Measurements from ENCODE around the gene DAGLA. TPM values are rescaled to one million over a fixed set of nuclear protein-coding genes. Genes with fewer than 3 reads are reported as not detected.

The DAGLA gene
- total RNA-seq, 4 donors from 2014 or later = 1.1 to 5.4 (median 3.0) TPM

DNA sequence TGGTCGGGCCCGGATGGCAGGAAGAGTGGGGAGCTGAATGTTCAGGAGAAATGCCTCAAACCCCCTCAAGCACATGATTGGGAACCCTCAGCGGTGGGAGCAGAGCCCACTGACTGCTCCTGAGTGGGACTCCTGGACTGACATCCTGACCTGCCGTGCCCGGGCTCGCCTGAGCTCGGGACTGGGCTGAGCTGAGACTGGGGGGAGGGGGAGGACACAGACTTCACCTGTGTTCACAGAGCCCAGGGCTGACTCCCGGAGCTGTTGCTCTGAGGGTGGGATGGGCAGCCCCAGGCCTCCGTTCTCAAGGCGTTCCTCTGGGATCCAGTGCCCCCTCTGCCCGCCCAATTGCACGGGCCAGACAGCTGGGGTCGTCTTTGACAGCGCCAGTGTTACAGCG lies 24.6 kb downstream of the DAGLA start:
- peak overlapping the region in 1 of 4 donors; percentile 29 for H3K27ac ChIP-seq
- no peaks in the 10 kb centered on the region for H3K27me3 ChIP-seq
- TF ChIP-seq EP300 (IDR thresholded peaks at IDR 0.05) (no peak), POLR2A (IDR thresholded peaks at IDR 0.05) (no peak)
- TF ChIP-seq, protein P1, sequence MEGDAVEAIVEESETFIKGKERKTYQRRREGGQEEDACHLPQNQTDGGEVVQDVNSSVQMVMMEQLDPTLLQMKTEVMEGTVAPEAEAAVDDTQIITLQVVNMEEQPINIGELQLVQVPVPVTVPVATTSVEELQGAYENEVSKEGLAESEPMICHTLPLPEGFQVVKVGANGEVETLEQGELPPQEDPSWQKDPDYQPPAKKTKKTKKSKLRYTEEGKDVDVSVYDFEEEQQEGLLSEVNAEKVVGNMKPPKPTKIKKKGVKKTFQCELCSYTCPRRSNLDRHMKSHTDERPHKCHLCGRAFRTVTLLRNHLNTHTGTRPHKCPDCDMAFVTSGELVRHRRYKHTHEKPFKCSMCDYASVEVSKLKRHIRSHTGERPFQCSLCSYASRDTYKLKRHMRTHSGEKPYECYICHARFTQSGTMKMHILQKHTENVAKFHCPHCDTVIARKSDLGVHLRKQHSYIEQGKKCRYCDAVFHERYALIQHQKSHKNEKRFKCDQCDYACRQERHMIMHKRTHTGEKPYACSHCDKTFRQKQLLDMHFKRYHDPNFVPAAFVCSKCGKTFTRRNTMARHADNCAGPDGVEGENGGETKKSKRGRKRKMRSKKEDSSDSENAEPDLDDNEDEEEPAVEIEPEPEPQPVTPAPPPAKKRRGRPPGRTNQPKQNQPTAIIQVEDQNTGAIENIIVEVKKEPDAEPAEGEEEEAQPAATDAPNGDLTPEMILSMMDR (IDR thresholded peaks at IDR 0.05) = no peak
- WGBS, 2 donors = 83 to 91% methylated on average over 10 to 15 of the region's 15 CpGs
- H3K4me3 ChIP-seq = no peak overlapping the region
- peaks cover 0 to 18% (median 17%) of the 10 kb centered on the region in 4 donors for H3K4me1 ChIP-seq
- H3K9me3 ChIP-seq = no peaks in the 10 kb centered on the region
- no peak for DNase-seq (ENCODE audit: low spot score in 2 of 2)
- no peaks in the 10 kb centered on the region for H3K36me3 ChIP-seq

DNA sequence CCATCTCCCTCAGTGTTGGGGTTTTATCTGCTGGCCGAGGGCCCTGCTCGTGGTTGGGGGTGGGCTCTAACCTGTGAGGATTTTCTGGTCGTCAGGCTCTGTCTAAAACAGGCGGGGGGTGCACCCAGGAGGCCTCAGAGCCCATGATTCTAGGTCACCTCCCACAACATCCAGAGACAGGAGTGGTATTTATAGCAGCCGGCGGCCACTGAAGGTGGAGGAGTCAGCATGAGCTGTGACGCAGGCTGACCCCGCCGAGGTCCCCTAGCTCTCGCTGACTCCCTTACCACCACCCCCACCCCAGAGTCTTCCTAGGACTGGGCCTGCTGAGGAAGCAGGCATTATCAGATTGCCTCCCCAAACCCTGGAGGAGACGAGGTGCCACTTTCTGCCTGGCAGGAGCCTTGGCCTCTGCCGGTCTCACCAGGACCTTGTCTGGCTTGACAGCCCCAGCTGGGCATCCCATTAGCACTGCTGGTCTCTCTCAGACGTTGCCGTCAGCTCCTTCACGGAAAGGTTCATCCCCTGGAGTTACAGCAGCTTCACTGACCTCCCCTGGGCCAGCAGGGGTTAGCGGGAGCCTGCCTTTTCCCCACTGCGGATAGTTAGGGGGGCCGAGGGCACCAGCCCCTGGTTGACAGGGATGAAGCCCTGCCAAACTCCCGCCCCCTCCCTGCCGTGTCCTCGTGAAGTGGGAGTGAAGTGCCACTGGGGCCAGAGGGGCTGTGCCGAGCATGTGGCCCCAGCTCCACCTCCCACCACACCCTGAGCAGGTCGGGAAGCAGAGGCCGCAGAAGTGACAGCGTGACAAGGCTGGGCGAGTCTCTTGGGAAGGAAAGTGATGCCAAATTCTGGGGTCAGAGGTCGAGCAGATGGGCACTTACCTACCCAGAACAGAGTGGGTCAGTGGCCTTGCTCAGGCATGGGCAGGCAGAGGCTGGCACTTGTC lies 26.5 kb downstream of the DAGLA start:
- H3K27ac ChIP-seq = peak overlapping the region in 1 of 4 donors; percentile 46
- no peak for TF ChIP-seq POLR2A (IDR thresholded peaks at IDR 0.05)
- TF ChIP-seq EP300 (IDR thresholded peaks at IDR 0.05) = peak in 1 of 2 donors; percentile 33
- TF ChIP-seq, protein P1 (IDR thresholded peaks at IDR 0.05) = no peak
- no peak overlapping the region for H3K4me3 ChIP-seq
- H3K27me3 ChIP-seq = no peaks in the 10 kb centered on the region
- no peaks in the 10 kb centered on the region for H3K36me3 ChIP-seq
- H3K4me1 ChIP-seq = peaks cover 0 to 1% (median under 1%) of the 10 kb centered on the region in 4 donors
- DNase-seq (ENCODE audit: low spot score in 2 of 2) = no peak
- 71 to 74% methylated on average over 12 to 15 of the region's 27 CpGs for WGBS, 2 donors
- H3K9me3 ChIP-seq = no peaks in the 10 kb centered on the region

DNA sequence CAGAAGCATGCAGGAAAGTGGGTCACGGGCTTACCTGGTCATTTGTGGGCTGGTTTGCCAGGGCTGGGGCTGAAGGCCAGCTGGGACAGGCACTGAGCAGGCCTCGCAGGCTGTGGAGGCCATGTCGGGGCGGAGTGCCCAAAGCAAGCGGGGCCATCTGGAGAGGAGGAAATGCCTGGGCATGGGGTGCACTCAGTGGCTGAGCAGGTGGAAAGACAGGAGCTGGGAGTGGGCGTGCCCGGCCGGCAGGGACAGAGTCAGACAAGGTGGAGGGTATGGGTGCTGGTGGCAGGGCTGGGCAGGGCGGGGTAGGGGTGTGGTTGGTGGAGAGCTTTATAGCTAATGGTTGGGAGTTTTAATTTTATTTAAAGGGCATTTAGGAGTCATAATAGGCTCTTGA lies 27.4 kb downstream of the DAGLA start:
- H3K9me3 ChIP-seq = no peaks in the 10 kb centered on the region
- TF ChIP-seq, protein P1 (IDR thresholded peaks at IDR 0.05) = no peak
- TF ChIP-seq POLR2A (IDR thresholded peaks at IDR 0.05) (no peak), EP300 (IDR thresholded peaks at IDR 0.05) (no peak)
- H3K27ac ChIP-seq = peak overlapping the region in 1 of 4 donors; percentile 46
- DNase-seq (ENCODE audit: low spot score in 2 of 2) = no peak
- H3K4me1 ChIP-seq = no peaks in the 10 kb centered on the region
- no peaks in the 10 kb centered on the region for H3K36me3 ChIP-seq
- H3K4me3 ChIP-seq = no peak overlapping the region
- WGBS, 2 donors = 92 to 97% methylated on average over 9 of the region's 9 CpGs
- no peaks in the 10 kb centered on the region for H3K27me3 ChIP-seq

DNA sequence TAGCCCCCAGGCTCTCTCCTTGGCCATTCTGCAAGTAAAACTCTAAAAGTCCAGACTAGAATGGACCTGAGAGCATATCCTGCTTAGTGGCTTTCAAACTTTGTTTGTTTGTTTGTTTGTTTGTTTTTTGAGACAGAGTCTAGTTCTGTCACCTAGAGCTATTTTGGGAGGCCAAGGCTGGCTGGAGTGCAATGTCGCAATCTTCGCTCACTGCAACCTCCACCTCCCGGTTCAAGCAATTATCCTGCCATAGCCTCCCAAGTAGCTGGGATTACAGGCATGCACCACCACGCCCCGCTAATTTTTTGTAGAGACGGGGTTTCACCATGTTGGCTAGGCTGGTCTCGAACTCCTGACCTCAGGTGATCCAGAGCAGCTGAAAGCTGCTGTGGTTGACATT lies 28.9 kb downstream of the DAGLA start:
- 94 to 99% methylated on average over 7 of the region's 7 CpGs for WGBS, 2 donors
- Histone ChIP-seq H3K9me3 (no peaks in the 10 kb centered on the region), H3K27me3 (no peaks in the 10 kb centered on the region), H3K27ac (no peak overlapping the region), H3K36me3 (no peaks in the 10 kb centered on the region), H3K4me3 (no peak overlapping the region), H3K4me1 (no peaks in the 10 kb centered on the region)
- DNase-seq (ENCODE audit: low spot score in 2 of 2) = no peak
- TF ChIP-seq EP300 (IDR thresholded peaks at IDR 0.05) (no peak), POLR2A (IDR thresholded peaks at IDR 0.05) (no peak)
- TF ChIP-seq, protein P1 (IDR thresholded peaks at IDR 0.05) = no peak

DNA sequence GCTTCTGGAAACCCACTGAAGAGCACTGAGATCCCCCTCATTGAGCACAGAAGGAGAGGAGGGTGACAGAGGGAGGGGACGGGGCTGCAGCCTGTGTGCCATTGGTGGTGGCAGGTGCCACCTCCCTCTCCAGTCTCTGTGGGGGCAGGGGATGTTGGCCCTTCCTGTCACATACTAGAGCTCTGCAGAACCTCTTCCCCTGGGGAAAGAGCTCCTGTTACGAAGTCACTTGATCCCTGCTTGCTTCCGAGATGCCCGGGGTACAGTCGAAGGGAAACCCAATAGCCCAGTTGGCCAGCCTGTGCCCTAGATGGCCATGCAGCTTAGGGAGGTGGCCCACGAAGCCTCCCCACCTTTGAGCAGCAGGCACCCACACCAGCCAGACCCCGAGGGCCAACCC lies 29.4 kb downstream of the DAGLA start:
- H3K27me3 ChIP-seq = no peaks in the 10 kb centered on the region
- H3K4me1 ChIP-seq = no peaks in the 10 kb centered on the region
- TF ChIP-seq EP300 (IDR thresholded peaks at IDR 0.05) (no peak), POLR2A (IDR thresholded peaks at IDR 0.05) (no peak)
- TF ChIP-seq, protein P1 (IDR thresholded peaks at IDR 0.05) = no peak
- no peaks in the 10 kb centered on the region for H3K36me3 ChIP-seq
- H3K4me3 ChIP-seq = no peak overlapping the region
- H3K9me3 ChIP-seq = no peaks in the 10 kb centered on the region
- WGBS, 2 donors = 56 to 71% methylated on average over 4 to 7 of the region's 7 CpGs
- H3K27ac ChIP-seq = no peak overlapping the region
- no peak for DNase-seq (ENCODE audit: low spot score in 2 of 2)

Data from tibial nerve (tissue), 4 donors.